GM19463 (cell line): ENCODE data around the gene ADAMTSL3.
"Not testable (repeated sequence)": the region's sequence is repeated elsewhere in the genome, so short reads cannot be mapped to it uniquely, and the experiment has no call there.

ENCODE experiments used
- ATAC-seq: cut with Tn5 transposase; IDR thresholded peaks from one replicate; pipeline ENCODE4 v1.9.1; 2021; ENCODE audit warnings: mild to moderate bottlenecking, moderate library complexity; ENCODE audit not compliant: unreplicated experiment

The ADAMTSL3 gene

DNA sequence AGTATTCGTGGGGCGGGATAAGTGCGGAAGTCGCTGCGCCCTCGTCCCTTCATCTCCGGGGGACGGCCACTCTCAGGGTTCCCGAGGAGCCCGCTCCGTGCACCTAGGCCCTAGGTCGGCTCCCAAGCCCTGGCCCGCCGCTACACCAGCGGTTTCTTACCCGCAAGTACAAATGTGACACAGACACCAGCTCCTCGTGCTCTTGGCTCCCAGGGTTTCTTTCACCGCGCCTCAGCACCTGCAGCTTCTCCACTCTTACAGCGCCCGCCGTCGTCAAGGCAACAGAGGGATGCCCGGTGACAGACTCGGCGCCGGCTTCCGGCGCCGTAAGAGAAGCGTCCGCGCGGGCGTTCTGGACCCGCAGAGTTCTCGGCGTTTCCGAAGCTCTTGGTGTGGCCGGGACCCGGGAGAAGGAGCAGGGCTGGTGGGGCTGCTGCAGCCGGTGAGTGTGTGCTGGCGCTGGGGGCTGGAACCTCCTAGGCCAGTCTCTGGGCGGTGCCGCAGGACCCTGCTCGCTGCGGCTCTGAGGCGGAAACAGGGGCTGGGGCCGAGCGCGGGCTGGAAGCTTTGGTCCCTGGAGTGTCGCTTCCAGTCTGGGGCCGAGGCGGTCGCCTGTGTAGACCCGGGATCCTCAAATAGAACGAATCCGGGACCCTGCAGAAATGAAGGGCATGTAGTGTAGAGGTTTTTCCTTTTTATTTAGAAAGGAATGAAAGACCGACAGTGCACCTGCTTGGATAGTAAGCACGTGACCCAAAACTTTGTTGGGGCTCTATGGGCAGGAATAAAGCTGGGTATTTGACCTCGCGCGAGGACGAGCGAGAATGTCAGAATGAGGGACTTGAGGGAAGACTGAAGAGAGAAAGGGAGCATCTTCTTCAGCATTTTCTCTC is 426.2 kb downstream of the ADAMTSL3 start:
- no peak for ATAC-seq

DNA sequence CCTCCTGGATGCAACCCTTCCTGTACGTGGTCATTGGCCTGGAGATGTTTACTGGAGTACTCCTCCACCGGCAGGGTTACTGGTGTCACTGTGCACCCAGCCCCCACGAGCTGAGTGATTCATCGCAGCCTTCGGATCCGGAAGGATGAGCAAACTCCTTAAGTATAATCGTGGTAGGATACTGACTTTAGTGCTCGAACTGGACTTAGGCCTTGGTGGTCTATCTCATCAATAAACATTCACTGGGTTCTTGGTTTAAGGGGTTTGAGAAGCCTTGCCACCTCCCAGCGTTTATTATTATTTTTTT is 426.8 kb downstream of the ADAMTSL3 start:
- ATAC-seq, result not testable (repeated sequence)

DNA sequence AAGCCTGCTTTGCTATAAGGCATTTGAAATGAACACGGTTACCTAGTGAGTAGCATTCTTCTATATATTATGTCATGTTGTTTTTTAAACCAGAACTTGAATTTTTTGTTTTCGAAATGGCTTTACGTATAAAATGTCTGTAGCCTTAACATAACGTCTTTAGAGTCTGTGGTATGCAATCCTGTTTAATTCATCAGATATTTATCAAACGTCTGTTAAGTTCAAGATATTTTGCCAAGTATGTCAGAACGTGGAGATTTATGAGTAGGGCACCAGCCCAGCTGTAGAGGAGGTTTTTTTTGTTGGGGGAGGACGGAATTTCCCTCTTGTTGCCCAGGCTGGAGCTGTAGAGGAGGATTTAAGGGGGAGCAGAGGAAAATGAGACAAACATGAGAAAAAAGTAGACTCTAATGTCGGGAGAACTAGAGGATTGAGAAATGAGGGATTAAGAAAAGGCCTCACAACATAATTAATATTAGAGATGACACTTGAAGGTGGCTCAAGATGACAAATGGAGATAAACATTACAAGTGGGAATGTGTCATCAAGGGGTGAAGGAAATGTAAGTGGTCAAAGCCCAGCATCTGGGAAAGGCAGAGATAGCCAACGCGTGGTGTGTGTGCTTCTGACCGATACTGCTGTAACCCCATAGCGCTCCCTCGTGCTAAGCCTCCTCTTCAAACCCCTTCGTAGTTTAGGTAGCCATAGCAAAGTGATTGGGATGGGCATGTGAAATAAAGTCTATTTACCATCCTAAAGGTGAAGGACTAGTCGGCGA is 427.7 kb downstream of the ADAMTSL3 start:
- ATAC-seq, result no peak

DNA sequence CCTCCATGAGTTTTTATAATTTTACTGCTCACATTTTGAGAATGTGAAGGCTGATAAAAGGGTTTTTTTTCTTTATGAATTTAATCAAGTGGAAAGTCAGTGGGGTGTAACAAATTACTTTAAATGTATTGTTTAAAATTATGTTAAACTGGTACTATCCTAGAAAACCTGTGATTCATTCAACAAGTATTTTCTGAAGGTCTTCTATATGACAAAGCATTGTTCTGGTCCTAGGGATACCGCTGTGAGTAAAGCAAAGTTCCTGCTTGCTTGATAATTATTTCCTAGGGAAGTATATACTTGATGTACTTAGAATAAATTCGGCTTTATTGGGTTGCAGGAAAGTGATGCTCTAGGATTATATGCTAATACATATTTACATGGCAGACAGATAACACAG is 428.8 kb downstream of the ADAMTSL3 start:
- no peak for ATAC-seq

DNA sequence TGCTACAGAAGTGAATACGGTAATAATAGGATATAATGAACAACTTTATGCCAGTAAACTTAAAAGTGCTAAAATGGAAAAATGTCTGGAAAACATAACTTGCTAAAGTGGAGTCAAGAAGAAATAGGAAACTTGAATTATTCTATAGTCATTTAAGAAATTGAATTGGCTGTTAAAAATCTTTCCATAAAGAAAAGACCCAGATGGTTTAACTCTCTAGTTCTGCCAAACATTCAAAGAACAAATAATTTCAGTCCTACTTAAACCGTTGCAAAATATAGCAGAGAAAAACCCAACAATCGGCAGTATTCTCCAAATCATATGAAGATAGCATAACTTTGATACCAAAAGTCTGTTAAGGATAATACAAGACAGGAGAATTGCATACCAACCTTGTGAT is 432.1 kb downstream of the ADAMTSL3 start:
- ATAC-seq, result not testable (repeated sequence)
